GM11168 (cell line): ENCODE results near the gene RPS6KA3.
"Not testable (repeated sequence)": the region's sequence is repeated elsewhere in the genome, so short reads cannot be mapped to it uniquely, and the experiment has no call there.

Experiments used
- in situ Hi-C: fragments of 300-500 bp; cut with MboI; formaldehyde crosslinking; loops from one replicate; pipeline ENCODE4 v1.12.0; 2022; ENCODE audit warnings: low sequenced_read_pairs; ENCODE audit not compliant: unreplicated experiment

RPS6KA3 gene

DNA sequence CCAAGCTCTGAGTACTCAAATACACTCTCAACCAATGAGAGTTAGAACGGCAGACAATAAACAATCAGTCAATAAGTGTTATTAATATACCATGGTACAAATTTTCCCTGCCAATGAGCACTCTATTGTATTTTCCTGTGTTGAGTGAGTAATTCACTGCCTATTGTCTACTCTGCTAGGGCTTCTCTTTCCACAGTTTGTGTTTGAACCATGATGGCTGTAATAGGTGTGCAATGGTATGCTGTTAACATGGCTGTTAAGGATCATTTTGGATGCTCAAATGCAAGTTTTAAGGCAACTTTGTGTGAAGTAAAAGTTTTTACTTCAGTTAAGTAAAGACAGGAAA is 41.2 kb downstream of the RPS6KA3 start:
- in situ Hi-C loops, result no loop called here

GRCh38 chrX:20224814-20225487 is 41.8 kb downstream of the RPS6KA3 start:
- in situ Hi-C loops, result no loop called here

DNA sequence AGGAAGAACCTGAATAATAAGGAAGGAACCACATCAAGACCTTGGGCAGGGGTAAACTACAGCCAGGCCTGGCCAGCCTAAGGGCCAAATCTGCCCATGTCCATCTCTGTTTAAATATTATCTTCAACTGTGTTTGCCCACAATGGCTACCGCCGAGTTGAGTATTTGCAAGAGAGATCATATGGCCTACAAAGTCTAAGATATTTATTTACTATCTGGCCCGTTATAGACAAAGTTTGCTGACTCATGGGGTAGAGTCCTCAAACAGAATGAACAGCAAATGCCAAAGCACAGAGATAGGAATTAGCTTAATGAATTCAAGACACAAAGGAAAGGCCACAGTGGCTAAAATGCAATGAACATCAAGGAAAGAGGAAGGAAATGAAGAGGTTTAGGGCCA is 44.8 kb downstream of the RPS6KA3 start:
- in situ Hi-C loops, result no loop called here

DNA sequence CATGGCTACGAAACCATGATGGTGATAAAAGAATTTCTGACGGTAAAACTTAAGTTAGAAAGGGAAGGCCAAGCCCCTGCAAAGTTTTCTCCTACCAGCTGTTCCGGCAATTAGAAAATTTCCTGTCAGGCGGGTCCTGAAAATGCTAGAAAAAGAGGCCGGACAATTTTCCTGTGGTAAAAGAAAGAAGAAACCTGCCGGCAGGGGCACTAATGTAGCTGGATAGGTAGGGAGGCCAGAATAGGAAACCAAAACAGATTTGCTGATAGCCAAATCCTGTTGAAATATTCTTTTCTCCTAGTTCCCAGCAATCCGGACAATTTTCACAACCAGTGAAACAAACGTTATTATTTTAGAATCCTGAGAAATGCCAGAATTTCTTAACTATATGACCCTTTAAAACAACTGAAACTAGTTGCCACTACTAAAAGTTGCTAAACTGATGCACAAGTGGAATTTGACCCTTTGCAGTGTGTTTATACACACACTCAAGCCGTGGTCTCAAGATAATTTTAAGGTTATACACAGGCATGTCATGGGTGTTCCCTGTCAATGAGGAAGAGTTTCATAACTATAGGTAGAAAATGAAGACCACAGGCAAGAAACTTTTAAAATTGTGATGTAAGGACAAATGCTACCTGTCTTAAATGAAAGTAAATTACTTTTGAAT is 47.7 kb downstream of the RPS6KA3 start:
- in situ Hi-C loops, result no loop called here

DNA sequence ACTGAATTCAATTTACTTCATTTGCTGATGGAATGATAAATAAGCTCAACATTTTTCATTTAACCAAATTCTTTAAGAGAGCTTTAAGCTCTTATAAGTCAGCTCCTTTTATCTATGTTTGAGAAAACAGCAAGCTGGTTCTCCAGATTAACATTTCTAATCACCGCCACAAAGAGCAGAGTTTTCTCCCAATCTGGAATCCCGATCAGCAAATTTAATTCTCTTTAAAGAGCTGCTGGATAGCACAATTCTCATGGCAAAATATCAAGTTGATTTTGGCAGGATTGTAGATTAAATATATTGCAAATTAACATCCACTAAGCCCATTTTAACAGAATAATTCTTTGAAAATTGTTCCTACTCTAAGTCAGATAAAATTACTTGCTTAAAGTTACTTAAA is 48.8 kb downstream of the RPS6KA3 start:
- in situ Hi-C loops, result no loop called here

DNA sequence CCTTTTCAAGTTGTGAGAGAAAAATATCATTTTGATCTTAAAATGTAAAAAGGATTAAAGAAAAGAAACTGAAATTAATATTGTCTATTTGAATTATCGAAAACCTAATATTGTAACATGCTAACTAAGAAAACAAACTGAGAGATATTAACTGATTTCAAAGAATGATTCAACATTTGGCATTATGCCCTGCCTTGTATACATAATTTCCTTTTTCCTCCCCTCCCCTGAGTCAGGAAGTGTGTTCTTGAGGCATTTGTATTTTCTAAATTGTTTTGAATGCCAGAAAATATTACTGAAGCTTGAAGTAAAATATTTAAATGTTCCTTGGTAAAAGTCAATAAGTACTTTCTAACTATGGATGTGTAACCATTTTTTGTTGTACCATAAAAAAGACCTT is 49.4 kb downstream of the RPS6KA3 start:
- in situ Hi-C loops, result no loop called here

DNA sequence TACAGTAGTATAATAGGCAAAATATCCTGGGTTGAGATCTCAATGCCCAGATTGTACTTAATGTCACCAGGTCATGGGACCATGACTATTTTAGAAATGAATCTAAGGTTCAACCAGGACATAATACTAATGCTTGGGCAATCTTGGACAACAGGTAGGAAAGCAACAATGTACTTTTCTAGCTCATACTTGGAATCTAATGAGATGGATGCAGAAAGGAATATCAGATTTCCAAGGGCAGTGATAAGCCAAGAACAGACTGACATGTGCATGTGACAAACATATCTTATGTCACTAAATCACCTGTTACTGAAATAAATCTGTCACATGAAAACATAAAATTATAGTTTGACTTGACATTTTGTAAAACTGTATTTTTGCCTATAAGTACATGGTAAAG is 51.1 kb downstream of the RPS6KA3 start:
- in situ Hi-C loops, result no loop called here

DNA sequence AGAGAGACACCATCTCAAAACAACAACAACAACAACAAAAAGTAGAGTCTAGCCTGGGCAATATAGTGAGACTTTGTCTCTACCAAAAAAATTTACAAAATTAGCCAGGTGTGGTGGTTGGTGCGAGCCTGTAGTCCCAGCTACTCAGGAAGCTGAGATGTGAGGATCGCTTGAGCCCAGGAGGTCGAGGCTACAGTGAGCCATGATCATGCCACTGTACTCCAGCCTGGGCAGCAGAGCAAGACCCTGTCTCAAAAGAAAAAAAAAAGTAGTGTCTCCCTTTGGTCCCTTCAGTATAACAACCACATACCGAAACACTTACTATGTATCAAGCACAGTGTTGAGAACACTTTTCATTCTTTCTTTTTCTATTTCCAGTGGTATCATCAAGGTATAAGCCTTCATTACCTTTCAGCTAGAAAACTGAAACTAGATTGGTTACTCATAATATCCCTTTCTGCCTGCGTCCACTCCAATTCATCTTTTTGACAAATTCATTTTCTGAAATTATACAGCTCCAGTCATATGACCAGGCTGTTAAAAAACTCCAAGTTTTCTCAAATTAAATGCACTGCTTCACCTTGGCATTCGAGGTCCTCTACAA is 54.1 kb downstream of the RPS6KA3 start:
- in situ Hi-C loops, result no loop called here

DNA sequence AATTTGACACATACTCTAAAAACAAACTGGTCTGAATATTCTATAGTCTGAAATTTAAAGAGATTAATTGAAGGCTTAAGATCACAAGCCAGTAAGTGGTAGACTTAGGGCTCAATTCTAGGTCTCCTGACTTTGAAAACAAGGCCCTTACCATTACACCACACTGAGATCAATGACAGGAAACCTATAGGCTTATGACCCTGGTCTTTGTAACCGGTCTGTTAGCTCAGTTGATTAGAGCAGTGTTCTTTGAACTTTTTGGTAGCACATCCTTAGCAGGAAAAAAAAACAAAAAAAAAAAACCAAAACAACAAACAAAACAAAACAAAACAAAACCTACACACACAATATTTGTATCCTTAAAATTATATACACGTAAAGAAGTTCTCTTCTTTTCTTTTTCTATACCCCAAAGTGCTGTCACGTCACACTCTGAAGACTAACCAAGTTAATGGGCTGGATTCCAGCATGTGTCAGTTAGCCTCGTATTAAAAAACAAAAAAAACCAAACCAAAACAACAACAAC is 55.4 kb downstream of the RPS6KA3 start:
- in situ Hi-C loops, result no loop called here

- in situ Hi-C loops, result no loop called here
Observed at GRCh38 chrX:20205927-20206708, 60.6 kb downstream of the RPS6KA3 start.

GRCh38 chrX:20204351-20204750 is 62.4 kb downstream of the RPS6KA3 start:
- in situ Hi-C loops, result no loop called here

GRCh38 chrX:20197641-20198210 is 69.0 kb downstream of the RPS6KA3 start:
- in situ Hi-C loops, result no loop called here

- in situ Hi-C loops, result no loop called here
Observed at GRCh38 chrX:20189171-20189570, 77.5 kb downstream of the RPS6KA3 start.

DNA sequence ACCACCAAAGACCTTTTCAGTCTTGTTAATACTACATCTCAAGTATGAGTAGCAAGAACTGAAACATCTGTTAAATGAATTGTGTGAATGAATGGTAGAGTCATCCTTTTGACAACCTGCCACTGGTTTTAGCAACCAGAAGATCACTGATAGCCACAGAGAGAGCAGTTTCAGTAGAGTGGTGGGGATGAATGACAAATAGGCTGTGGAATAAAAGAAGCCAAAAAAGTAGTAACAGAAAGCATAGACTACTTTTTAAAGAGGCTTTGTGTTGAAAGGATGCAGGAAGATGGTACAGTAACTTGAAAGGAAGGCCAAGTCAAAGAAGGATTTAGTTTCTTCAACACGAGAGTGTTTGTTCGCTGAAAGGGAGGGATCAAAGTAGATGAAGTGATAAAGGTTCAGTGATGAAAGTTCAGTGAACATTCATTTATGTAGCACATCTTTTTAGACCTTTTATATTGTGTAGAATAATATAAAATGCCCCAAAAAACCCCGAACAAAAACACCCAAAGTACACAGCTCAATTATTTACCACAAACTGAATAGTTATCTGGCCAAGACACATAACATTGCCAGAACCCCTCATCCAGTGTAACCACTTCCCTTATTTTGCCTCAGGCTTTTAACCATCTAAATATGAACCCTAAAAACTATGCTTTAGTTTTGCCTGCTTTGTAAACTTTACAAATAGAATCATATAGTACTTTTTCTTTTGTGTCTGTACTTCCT is 84.9 kb downstream of the RPS6KA3 start:
- in situ Hi-C loops, result no loop called here

DNA sequence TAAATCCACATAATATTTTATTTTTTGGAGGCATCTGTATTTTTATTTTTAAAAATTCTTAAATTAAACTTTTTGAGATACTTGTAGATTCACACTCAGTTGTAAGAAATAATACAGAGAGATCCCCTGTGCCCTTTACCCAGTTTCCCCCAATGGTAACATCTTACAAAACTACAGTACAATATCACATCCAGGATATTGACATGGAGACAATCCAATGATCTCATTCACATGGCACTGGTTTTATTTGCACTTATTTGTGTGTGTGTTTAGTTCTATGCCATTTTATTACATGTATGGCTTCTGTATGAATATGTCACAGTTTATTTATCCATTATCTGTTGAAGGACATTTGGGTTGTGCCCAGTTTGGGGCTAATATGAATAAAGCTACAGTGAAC is 89.6 kb downstream of the RPS6KA3 start:
- in situ Hi-C loops, result no loop called here

- in situ Hi-C loops, result no loop called here
Observed at GRCh38 chrX:20173856-20174255, 92.9 kb downstream of the RPS6KA3 start.

DNA sequence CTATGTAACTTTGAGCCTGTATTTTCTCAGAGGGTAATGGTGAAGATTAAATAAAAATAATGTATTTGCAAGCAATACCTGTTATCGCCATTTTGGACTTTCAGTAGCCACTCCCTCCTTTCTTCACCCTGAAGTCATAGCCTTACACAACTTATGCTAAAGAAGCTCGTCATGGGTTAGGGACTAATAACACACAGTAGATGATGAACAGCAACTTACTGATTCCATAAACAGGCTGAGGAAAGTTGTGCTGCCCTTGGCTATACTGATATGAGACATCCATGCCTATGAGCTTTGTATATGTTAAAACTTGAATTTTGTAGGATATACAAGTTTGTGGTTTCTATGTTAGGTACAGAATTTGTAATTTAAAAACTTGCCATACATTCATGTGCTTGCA is 93.4 kb downstream of the RPS6KA3 start:
- in situ Hi-C loops, result no loop called here

GRCh38 chrX:20171887-20172286 is 94.8 kb downstream of the RPS6KA3 start:
- in situ Hi-C loops, result no loop called here

DNA sequence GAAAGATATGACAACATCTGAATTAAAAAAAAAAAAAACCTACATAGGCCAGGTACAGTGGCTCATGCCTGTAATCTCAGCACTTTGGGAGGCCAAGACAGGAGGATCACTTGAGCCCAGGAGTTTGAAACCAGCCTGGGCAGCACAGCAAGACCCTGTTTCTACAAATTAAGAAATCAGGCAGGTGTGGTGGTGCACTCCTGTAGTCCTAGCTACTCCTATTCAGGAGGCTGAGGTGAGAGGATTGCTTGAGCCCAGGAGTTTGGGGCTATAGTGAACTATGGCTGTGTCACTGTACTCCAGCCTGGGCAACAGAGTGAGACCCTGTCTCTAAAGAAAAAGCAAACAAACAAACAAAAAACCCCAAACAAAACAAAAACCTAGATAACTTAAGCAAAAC is 104.2 kb downstream of the RPS6KA3 start:
- in situ Hi-C loops, result not testable (repeated sequence)
